ENCODE measurements around the gene C17orf67. TPM values are rescaled to one million over a fixed set of nuclear protein-coding genes. Genes with fewer than 3 reads are reported as not detected.
"Not testable (repeated sequence)": the region's sequence is repeated elsewhere in the genome, so short reads cannot be mapped to it uniquely, and the experiment has no call there.

C17orf67 gene
- total RNA-seq, 2 experiments from 2014 or later: 5.1 to 5.2 TPM

- Mint-ChIP-seq H3K4me1 (peaks cover 11% of the 10 kb centered on the region), H3K4me3 (no peak overlapping the region), H3K27me3 (peaks cover 2% of the 10 kb centered on the region), H3K36me3 (ENCODE audit: low read depth) (no peaks in the 10 kb centered on the region), H3K9me3 (no peaks in the 10 kb centered on the region), H3K27ac (no peak overlapping the region)
- DNase-seq: no peak
- ChIA-PET POLR2A (no interaction called here), CTCF (interaction anchor here (0.6 to 1.7 kb wide), 2 partner anchors 14 to 1374 kb away, joined by 4 to 7 read pairs; no protein-coding TSS in a partner anchor)
Measured at GRCh38 chr17:56774650-56775049, 59.1 kb downstream of the C17orf67 start.

GRCh38 chr17:56773124-56773523, 60.6 kb downstream of the C17orf67 start:
- Mint-ChIP-seq H3K9me3 (no peaks in the 10 kb centered on the region), H3K4me1 (peaks cover under 1% of the 10 kb centered on the region), H3K27ac (no peak overlapping the region), H3K4me3 (no peak overlapping the region), H3K36me3 (ENCODE audit: low read depth) (no peaks in the 10 kb centered on the region), H3K27me3 (peaks cover under 1% of the 10 kb centered on the region)
- ChIA-PET CTCF (no interaction called here), POLR2A (no interaction called here)
- DNase-seq: no peak

- Mint-ChIP-seq H3K36me3 (ENCODE audit: low read depth) (no peaks in the 10 kb centered on the region), H3K27ac (no peak overlapping the region), H3K4me1 (no peaks in the 10 kb centered on the region), H3K9me3 (no peaks in the 10 kb centered on the region), H3K4me3 (no peak overlapping the region), H3K27me3 (no peaks in the 10 kb centered on the region)
- ChIA-PET POLR2A (no interaction called here), CTCF (interaction anchor here (0.9 to 3.1 kb wide), 3 partner anchors 8 to 118 kb away, joined by 3 to 23 read pairs (median 3); no protein-coding TSS in a partner anchor)
- DNase-seq: no peak
Measured at GRCh38 chr17:56772442-56772841, 61.3 kb downstream of the C17orf67 start.

GRCh38 chr17:56771975-56772374, 61.7 kb downstream of the C17orf67 start:
- Mint-ChIP-seq H3K36me3 (ENCODE audit: low read depth) (no peaks in the 10 kb centered on the region), H3K27me3 (no peaks in the 10 kb centered on the region), H3K27ac (no peak overlapping the region), H3K4me1 (no peaks in the 10 kb centered on the region), H3K9me3 (no peaks in the 10 kb centered on the region), H3K4me3 (no peak overlapping the region)
- ChIA-PET POLR2A (no interaction called here), CTCF (interaction anchor here (0.9 to 3.1 kb wide), 3 partner anchors 8 to 117 kb away, joined by 3 to 23 read pairs (median 3); no protein-coding TSS in a partner anchor)
- no peak for DNase-seq

GRCh38 chr17:56771563-56771962, 62.2 kb downstream of the C17orf67 start:
- POLR2A ChIA-PET: no interaction called here
- DNase-seq: no peak

GRCh38 chr17:56770427-56770826, 63.3 kb downstream of the C17orf67 start:
- H3K27ac Mint-ChIP-seq: no peak overlapping the region
- DNase-seq: no peak
- H3K27me3 Mint-ChIP-seq: no peaks in the 10 kb centered on the region
- no peaks in the 10 kb centered on the region for H3K36me3 Mint-ChIP-seq (ENCODE audit: low read depth)
- no peak overlapping the region for H3K4me3 Mint-ChIP-seq
- H3K4me1 Mint-ChIP-seq: no peaks in the 10 kb centered on the region
- H3K9me3 Mint-ChIP-seq: no peaks in the 10 kb centered on the region
- ChIA-PET CTCF (interaction anchor here (1.0 to 3.1 kb wide), 3 partner anchors 10 to 18 kb away, joined by 3 to 23 read pairs (median 6); no protein-coding TSS in a partner anchor), POLR2A (no interaction called here)

More at GRCh38 chr17:56771563-56771962, 62.2 kb downstream of the C17orf67 start:
- Mint-ChIP-seq H3K9me3 (no peaks in the 10 kb centered on the region), H3K27ac (no peak overlapping the region), H3K36me3 (ENCODE audit: low read depth) (no peaks in the 10 kb centered on the region), H3K4me3 (no peak overlapping the region), H3K27me3 (no peaks in the 10 kb centered on the region), H3K4me1 (no peaks in the 10 kb centered on the region)
- CTCF ChIA-PET: interaction anchor here (1.2 to 3.1 kb wide), 3 partner anchors 8 to 117 kb away, joined by 3 to 23 read pairs (median 3); no protein-coding TSS in a partner anchor

GRCh38 chr17:56765449-56765848, 68.3 kb downstream of the C17orf67 start:
- H3K36me3 Mint-ChIP-seq (ENCODE audit: low read depth): no peaks in the 10 kb centered on the region
- H3K27ac Mint-ChIP-seq: no peak overlapping the region
- no peak for DNase-seq
- ChIA-PET CTCF (interaction anchor here (0.6 to 2.8 kb wide), 4 partner anchors 11 to 1246 kb away, joined by 3 to 18 read pairs (median 5); no protein-coding TSS in a partner anchor), POLR2A (no interaction called here)
- H3K4me3 Mint-ChIP-seq: no peak overlapping the region
- H3K27me3 Mint-ChIP-seq: no peaks in the 10 kb centered on the region
- peaks cover 20% of the 10 kb centered on the region for H3K4me1 Mint-ChIP-seq
- peaks cover 3% of the 10 kb centered on the region for H3K9me3 Mint-ChIP-seq

GRCh38 chr17:56762988-56763387, 70.7 kb downstream of the C17orf67 start:
- peak overlapping the region; percentile 86 for H3K27ac Mint-ChIP-seq
- peak; percentile 29 for DNase-seq
- CTCF ChIA-PET: interaction anchor here (2.8 kb wide), 1 partner anchor 18 kb away, joined by 18 read pairs; no protein-coding TSS in a partner anchor
- H3K27me3 Mint-ChIP-seq: no peaks in the 10 kb centered on the region
- H3K4me1 Mint-ChIP-seq: peaks cover 22% of the 10 kb centered on the region
- H3K36me3 Mint-ChIP-seq (ENCODE audit: low read depth): no peaks in the 10 kb centered on the region
- POLR2A ChIA-PET: no interaction called here
- H3K4me3 Mint-ChIP-seq: peak overlapping the region; percentile 8
- H3K9me3 Mint-ChIP-seq: peaks cover 3% of the 10 kb centered on the region

- Mint-ChIP-seq H3K9me3 (peaks cover 3% of the 10 kb centered on the region), H3K4me3 (no peak overlapping the region), H3K27ac (peak overlapping the region; percentile 86), H3K4me1 (peaks cover 22% of the 10 kb centered on the region), H3K36me3 (ENCODE audit: low read depth) (no peaks in the 10 kb centered on the region), H3K27me3 (no peaks in the 10 kb centered on the region)
- CTCF ChIA-PET: interaction anchor here (3.5 kb wide), 1 partner anchor 19 kb away, joined by 16 read pairs; no protein-coding TSS in a partner anchor
- DNase-seq: no peak
- POLR2A ChIA-PET: no interaction called here
Measured at GRCh38 chr17:56762144-56762543, 71.6 kb downstream of the C17orf67 start.

- Mint-ChIP-seq H3K27me3 (no peaks in the 10 kb centered on the region), H3K9me3 (peaks cover 3% of the 10 kb centered on the region), H3K27ac (no peak overlapping the region), H3K4me3 (no peak overlapping the region), H3K36me3 (ENCODE audit: low read depth) (no peaks in the 10 kb centered on the region), H3K4me1 (peaks cover 27% of the 10 kb centered on the region)
- ChIA-PET POLR2A (no interaction called here), CTCF (interaction anchor here (0.7 to 3.5 kb wide), 3 partner anchors 14 to 1590 kb away, joined by 4 to 16 read pairs (median 7); no protein-coding TSS in a partner anchor)
- no peak for DNase-seq
Measured at GRCh38 chr17:56761387-56761786, 72.3 kb downstream of the C17orf67 start.

GRCh38 chr17:56757611-56758010, 76.1 kb downstream of the C17orf67 start:
- H3K27me3 Mint-ChIP-seq; H3K4me3 Mint-ChIP-seq; H3K9me3 Mint-ChIP-seq; DNase-seq; H3K36me3 Mint-ChIP-seq (ENCODE audit: low read depth); CTCF ChIA-PET; POLR2A ChIA-PET; H3K27ac Mint-ChIP-seq: not testable (repeated sequence)
- H3K4me1 Mint-ChIP-seq: peaks cover 35% of the 10 kb centered on the region

GRCh38 chr17:56756536-56756935, 77.2 kb downstream of the C17orf67 start:
- Mint-ChIP-seq H3K27me3 (no peaks in the 10 kb centered on the region), H3K4me3 (no peak overlapping the region), H3K4me1 (peaks cover 37% of the 10 kb centered on the region), H3K27ac (no peak overlapping the region), H3K9me3 (no peaks in the 10 kb centered on the region), H3K36me3 (ENCODE audit: low read depth) (no peaks in the 10 kb centered on the region)
- ChIA-PET POLR2A (no interaction called here), CTCF (no interaction called here)
- DNase-seq: no peak

GRCh38 chr17:56755310-56755709, 78.4 kb downstream of the C17orf67 start:
- peaks cover 44% of the 10 kb centered on the region for H3K4me1 Mint-ChIP-seq

More at GRCh38 chr17:56755310-56755709, 78.4 kb downstream of the C17orf67 start:
- POLR2A ChIA-PET: no interaction called here
- H3K9me3 Mint-ChIP-seq: no peaks in the 10 kb centered on the region
- no peak for DNase-seq
- H3K4me3 Mint-ChIP-seq: no peak overlapping the region
- peak overlapping the region; percentile 90 for H3K27ac Mint-ChIP-seq
- H3K36me3 Mint-ChIP-seq (ENCODE audit: low read depth): no peaks in the 10 kb centered on the region
- CTCF ChIA-PET: interaction anchor here (1.4 kb wide), 1 partner anchor 25 kb away, joined by 6 read pairs; no protein-coding TSS in a partner anchor
- no peaks in the 10 kb centered on the region for H3K27me3 Mint-ChIP-seq
